Subcutaneous adipose tissue (tissue), 4 donors: ENCODE measurements around the gene CLN6. TPM values are rescaled to one million over a fixed set of nuclear protein-coding genes. Genes with fewer than 3 reads are reported as not detected.

Experiments used
- total RNA-seq, 4 donors: library from RNA; depleted of rRNA; stranded (reverse); fragments of >200 nt; gene quantifications; one replicate each; pipeline ENCODE4 v1.1.0, GENCODE V29; 2016
- TF ChIP-seq, protein P1 (sequence below): fragments of 450-650 bp; IDR thresholded peaks from one replicate; pipeline ENCODE4 v1.5.1; 2016; ENCODE audit warnings: low read depth, mild to moderate bottlenecking, control low read depth, antibody characterized with exemption, moderate library complexity

CLN6 gene
- total RNA-seq, 4 donors from 2014 or later: 10.1 to 21.9 (median 17.2) TPM

DNA sequence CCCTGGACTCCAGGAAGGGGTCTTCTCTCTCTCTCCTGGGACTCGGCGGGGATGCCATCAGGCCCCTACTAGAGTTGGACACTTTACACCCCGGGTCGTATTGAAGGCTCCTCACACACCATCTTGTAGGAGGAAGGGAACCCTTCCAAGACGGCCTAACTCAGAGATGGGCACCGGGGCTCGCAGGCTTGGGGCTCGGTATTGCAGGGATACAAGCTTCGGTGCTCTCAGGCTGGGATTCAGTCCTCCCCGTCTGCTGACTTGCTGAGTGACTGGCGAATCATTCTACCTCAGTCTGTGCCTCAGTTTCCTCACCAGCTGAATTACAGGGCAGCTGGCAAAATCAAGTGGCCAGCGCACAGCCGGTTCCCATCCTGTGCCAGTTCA is 24.0 kb downstream of the CLN6 start:
- TF ChIP-seq, protein P1, sequence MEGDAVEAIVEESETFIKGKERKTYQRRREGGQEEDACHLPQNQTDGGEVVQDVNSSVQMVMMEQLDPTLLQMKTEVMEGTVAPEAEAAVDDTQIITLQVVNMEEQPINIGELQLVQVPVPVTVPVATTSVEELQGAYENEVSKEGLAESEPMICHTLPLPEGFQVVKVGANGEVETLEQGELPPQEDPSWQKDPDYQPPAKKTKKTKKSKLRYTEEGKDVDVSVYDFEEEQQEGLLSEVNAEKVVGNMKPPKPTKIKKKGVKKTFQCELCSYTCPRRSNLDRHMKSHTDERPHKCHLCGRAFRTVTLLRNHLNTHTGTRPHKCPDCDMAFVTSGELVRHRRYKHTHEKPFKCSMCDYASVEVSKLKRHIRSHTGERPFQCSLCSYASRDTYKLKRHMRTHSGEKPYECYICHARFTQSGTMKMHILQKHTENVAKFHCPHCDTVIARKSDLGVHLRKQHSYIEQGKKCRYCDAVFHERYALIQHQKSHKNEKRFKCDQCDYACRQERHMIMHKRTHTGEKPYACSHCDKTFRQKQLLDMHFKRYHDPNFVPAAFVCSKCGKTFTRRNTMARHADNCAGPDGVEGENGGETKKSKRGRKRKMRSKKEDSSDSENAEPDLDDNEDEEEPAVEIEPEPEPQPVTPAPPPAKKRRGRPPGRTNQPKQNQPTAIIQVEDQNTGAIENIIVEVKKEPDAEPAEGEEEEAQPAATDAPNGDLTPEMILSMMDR: no peak

DNA sequence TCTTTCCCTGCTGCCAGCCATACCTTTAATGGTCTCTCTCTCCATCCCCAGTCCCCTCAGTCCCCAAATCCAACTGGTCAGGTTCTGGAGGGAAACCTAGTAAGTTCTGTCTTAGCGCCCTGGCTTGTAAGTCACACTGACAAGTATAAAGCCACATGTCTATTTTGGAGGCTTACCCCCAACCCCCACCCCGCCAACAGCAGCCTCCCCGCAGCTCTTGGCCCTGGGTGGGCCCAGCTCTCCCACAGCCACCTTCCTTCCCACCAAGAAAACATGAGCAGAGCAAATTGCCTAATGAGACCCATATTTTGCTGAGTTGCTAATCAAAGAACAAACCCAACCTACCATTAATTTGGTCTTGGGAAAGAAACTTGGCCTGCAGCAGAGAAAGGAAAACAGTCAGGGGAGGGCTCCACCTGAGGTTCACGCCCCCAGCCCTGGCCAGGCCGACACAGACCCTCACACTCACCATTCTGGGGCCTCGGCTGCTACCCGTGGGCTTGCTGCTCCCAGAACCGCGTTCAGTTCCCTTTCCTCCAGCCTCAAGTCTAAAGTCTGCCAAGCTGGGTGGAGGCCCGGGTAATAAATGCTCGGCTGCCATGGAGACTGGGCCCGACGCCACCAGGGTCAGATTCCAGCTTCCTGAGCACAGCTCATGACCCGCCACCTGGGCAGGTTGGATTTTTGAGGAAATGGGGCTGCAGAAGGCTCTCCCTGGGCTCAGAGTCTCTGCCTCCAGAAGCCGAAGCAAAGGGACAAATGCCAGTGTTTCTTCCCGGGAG is 24.6 kb downstream of the CLN6 start, which contains the start of gene CALML4:
TSS of gene CALML4 (minus strand) at position 557 of the 782 bp plus-strand sequence. CDS start at position 472, 85 bp downstream.
- TF ChIP-seq, protein P1: no peak

DNA sequence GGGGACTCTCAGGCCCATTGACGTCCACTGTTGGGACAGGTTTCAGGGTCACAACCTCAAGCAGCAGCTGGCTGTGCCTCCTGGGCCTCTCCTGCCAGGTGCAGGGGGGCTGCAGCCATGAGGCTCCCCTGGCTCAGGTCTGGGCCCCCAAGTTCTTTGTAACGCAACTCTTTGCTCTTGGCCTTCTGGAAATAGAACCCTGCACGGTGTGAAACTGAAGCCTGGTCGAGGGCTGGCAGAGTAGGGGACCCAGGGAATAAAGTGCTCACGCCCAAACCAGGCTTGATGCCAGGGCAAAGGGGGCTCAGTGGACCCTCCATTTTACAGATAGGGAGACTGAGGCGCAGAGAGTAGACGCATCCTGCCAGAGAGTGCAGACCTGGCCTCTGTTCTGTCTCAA is 25.2 kb downstream of the CLN6 start:
- TF ChIP-seq, protein P1: no peak

DNA sequence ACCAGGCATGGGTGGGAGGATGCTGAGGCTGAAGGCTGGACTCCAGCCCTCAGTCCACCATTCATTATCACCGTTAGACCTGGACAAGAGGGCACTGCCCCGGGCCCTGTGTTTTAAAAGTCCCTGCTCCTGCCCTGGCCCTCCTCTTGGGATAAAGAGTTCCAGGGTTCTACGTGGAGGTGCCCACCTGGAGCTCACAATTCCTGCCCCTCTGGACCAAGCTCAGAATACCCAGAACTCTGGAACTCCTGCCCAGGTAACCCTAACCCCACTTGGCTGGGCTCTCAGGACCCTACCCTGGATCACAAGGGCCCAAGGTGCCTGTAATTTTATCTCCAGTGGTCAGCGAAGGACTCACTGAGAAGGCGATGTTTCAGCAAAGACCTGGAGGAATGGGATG is 25.6 kb downstream of the CLN6 start:
- TF ChIP-seq, protein P1: no peak

DNA sequence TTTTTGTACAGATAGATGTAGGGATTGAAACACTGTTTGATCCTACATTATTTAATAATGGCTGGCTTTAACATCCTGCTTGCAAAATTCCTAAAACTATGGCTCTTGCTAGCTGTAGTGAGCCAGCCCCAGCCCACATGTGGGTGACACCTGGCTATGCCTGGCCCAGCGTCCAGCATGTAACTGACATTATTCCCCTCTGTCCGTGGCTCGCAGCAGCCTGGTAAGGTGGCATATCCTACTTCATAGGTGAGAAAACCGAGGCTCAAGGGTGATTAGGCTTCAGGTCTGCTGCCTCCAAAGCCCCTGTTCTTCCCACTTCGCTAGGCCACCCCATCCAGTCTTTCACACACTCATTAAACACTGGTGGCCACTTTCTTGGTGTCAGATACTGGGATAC is 26.0 kb downstream of the CLN6 start:
- TF ChIP-seq, protein P1: no peak

DNA sequence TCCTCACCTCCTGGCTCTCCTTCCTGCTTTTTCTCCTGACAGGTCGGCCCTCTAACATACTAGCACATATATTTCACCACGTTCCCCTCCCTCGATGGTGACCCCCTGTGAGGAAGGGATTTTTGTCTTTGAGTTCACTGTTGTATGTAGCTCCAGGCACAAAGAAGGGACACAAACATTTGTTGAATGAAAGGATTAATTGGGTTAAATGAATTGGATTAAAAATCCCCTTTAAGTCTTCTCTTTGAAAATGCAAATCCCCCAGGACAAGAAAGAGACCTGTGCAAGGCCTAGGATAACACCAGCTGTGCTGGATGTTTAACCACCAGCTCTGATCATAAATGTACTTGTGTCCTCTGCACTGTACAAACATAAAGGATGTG is 27.7 kb downstream of the CLN6 start:
- TF ChIP-seq, protein P1: no peak

DNA sequence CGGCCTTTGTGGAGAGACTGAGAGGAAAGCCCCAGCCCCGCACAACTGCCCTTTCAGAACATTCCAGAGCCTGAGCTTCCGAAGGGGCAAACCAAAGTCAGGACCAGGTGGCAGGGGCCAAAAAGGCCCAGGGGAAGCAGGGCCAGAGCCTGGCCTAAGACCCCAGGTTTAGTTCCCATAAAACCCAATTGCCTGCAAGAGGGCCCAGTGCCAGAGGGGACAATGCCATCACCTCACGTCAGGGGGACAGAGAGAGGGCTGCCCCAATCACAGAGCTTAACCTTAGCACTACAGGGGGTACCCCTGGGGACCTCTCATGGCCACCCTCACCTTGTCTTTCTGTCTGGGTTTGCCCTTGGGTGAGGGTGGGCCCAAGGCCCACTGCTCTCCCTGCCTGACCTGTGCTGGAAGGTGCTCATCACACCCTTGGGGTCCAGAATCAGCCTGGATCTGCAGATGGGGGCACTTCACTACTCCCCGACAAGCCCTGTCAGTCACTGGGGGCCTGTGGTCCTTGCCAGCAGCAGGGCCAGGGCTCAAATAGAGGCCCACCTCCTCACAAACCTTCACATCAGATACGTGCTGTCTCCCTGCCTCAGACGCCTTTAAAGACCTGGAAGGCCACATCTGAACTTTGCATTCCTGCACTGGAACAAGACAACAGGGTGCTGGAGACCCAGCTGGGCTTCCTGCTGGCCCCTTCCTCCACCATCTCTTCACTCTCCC is 28.2 kb downstream of the CLN6 start:
- TF ChIP-seq, protein P1: no peak
